GM21737 (cell line): ENCODE measurements around the gene NUDT8.
"Not testable (repeated sequence)": the region's sequence is repeated elsewhere in the genome, so short reads cannot be mapped to it uniquely, and the experiment has no call there.

ENCODE experiments used
- ATAC-seq: cut with Tn5 transposase; IDR thresholded peaks from one replicate; pipeline ENCODE4 v1.9.1; 2021; ENCODE audit warnings: mild to moderate bottlenecking, moderate library complexity; ENCODE audit not compliant: unreplicated experiment

Gene NUDT8

GRCh38 chr11:67662142-67662834, 32.6 kb upstream of the NUDT8 start:
- no peak for ATAC-seq

- not testable (repeated sequence) for ATAC-seq
Observed at GRCh38 chr11:67660752-67661151, 31.0 kb upstream of the NUDT8 start.

- not testable (repeated sequence) for ATAC-seq
Observed at GRCh38 chr11:67659651-67660165, 30.0 kb upstream of the NUDT8 start.

DNA sequence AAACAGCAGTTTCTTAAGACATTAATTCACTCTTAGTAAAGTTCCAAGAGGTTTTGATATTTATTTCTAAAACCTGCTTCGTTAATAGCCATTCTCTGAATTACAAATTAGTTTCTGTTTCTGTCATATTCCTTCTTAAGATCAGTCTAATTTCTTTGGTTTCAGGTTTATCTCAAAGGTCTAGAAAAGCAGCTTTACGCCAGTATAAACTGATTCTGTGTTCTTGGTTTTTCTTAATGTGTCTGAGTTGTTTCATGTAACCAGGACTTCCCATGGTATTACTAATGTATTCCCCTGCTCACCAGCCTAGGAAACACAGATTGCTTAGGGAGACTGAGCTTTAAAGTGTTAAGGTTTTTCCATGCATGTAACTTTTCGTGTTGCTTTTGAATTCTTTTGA, 27.6 kb upstream of the NUDT8 start:
- no peak for ATAC-seq

DNA sequence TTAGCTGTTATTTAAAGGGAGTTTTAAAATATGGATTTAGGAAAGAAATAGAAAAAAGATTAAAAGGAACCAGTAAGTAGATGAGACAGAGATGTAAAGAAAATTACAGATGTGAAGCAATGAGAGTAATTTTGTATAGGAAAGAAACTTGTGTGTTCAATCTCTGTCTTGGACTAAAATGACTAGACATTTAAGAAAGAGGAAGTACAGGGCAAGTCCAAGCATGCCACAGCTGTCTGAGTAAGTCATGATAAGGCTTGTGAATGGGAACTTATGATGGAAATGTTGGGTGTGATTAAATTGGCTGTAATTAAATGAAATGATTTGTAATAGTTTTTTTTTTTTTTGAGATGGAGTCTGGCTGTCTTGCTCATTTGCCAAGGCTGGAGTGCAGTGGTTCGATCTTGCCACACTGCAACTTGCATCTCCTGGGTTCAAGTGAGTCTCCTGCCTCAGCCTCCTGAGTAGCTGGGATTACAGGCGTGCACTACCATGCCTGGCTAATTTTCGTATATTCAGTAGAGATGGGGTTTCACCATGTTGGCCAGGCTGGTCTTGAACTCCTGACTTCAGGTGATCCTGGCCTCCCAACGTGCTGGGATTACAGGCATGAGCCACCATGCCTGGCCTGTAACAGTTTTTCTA, 26.7 kb upstream of the NUDT8 start:
- no peak for ATAC-seq

DNA sequence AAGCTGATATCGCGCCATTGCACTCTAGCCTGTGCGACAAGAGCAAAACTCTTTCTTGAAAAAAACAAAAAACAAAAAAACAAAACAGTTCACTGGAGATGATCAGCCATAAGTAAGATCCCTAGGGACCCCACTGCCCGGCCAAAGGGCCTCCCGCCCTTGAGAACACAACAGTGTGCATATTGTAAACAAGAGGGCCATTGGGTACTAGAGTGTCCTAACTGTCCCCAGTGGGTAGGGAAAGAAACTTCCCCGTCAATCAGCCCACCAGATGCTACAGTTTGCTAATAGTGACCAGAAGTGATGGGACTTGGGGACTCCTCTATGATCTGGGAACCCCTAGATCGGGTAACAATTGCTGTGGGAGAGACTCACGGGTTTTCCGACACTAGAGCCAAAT, 24.5 kb upstream of the NUDT8 start:
- no peak for ATAC-seq

DNA sequence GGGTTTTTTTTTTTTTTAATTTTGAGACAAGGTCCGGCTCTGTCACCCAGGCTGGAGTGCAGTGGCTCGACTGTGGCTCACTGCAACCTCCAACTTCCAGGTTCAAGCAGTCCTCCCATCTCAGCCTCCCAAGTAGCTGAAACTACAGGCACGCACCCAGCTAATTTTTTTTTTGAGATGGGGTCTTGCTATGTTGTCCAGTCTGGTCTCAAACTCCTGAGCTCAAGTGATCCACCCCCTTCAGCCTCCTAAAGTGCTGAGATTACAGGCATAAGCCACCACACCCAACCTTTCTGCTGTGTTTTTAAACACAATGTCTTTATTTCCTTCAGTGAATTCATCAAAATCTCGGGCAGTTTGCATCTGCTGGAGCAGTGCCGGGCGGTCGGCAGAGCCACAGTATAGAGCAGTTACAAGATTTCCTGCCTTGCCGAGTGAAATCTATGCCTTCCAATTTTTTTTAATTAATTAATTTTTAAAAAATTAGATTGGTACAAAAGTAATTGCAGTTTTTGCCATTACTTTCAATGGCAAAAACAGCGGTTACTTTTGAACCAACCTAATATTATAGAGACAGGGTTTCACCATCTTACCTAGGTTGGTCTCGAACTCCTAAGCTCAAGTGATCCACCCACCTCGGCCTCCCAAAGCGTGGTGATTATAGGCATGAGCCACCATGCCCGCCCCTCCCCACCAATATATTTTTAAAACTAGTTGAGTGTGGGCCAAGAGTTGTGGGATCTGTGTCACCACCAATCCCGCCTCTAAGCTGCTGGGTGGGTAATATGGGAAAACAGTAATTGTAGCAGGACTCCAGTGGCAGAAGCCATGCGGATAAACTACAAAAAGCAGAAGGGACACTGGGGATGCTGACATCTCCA, 23.5 kb upstream of the NUDT8 start:
- no peak for ATAC-seq

DNA sequence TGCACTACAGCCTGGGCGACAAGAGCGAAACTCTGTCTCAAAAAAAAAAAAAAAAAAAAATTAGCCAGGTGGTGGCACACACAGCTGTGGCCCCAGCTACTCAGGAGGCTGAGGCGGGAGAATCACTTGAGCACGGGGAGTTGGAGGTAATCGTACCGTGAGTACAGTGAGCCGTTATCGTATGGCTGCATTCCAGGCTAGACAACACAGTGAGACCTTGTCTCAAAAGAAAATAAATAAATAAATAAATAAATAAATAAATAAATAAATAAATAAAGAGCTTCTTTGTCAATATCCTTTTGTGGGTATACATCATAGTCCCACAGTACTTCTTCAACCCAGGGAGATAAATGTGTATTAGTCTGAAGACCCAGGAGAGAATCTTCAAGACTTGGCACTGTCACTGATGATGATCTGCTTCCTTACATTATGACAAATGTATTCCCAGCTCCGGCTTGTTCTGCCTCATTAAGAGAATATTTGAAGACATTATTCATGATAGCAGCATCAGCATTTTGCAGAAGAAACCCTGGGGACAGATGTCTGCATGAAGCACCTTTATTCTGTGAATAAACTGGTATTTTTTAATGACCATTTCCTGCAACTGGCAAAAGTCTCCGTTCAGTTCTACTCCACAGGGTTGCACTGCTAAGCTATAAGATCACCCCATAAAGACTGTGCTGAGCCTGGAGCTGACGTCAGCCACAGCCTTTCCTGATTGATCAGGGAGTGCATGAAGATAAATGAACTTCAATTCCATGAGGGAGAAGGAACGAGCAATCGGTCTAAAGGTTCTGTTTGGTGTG, 22.4 kb upstream of the NUDT8 start:
- ATAC-seq = no peak

- no peak for ATAC-seq
Observed at GRCh38 chr11:67649634-67650510, 20.1 kb upstream of the NUDT8 start.

GRCh38 chr11:67648796-67649613, 19.3 kb upstream of the NUDT8 start:
- no peak for ATAC-seq

DNA sequence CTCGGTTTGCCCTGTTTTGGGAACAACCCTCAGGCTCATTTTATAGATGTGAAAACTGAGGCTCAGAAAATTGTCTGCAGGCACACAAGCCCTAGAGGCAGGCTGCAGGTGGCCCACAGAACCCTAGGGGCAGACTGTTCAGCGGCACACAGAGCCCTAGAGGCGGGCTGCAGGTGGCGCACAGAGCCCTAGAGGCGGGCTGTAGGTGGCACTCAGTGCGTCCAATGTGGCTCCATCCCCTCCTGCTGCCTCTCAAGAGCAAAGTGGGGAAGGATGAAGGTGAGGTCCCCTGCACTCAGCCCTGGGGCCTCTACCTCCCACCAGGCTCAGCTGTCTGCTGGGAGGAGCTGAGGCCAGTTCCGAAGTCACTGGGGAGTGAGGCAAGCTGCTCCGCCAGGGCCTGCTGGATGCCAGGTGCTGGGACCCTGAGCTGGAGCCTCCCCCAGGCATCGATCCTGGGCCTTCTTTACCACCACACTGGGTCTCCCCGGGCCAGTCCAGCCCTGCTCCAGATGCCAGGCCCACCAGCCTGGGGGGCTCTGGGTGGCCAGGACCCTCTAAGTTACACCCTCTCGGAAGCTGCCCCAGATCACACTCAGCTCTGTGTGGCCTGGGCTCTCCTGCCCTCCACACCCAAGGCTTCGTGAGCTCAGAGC, 18.5 kb upstream of the NUDT8 start:
- ATAC-seq = peak; percentile 57

GRCh38 chr11:67647471-67647870, 17.7 kb upstream of the NUDT8 start:
- no peak for ATAC-seq

DNA sequence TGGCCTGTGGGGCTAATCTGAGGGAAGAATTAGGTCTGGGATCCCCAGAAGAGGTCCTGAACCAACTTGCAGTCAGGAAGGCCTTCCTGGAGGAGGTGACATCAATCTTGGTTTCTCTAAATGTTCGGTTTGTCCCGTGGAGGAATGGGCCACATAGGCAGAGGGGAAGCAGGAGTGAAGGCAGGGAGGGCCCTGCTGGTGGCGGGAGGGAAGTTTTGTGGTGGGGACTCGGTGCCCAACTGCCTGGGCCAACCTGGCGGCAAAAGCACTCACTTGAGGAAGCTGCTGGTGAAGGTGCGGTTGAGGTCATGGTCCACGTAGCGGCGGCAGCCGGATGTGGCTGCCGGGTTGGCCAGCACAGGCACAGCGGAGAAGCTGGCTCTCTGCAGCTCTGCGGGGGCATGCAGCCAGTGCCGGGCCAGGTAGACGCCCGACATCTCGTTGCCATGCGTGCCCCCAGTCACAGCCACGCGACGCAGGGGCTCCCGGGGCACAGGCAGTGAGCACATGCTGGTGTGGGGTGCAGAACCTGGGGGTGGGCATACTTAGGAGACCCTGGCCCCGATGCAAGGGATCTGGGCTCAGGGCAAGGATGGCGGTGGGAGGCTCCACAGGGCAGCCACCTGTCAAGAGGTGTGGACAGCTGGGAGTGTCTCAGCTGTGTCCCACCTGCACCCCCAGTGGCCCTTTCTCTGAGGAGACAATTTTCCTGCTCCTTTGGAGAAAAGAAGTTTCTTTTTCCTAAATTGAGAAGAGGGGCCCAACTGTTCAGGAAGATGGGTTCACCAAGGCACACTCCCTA, 17.0 kb upstream of the NUDT8 start:
- ATAC-seq = no peak

DNA sequence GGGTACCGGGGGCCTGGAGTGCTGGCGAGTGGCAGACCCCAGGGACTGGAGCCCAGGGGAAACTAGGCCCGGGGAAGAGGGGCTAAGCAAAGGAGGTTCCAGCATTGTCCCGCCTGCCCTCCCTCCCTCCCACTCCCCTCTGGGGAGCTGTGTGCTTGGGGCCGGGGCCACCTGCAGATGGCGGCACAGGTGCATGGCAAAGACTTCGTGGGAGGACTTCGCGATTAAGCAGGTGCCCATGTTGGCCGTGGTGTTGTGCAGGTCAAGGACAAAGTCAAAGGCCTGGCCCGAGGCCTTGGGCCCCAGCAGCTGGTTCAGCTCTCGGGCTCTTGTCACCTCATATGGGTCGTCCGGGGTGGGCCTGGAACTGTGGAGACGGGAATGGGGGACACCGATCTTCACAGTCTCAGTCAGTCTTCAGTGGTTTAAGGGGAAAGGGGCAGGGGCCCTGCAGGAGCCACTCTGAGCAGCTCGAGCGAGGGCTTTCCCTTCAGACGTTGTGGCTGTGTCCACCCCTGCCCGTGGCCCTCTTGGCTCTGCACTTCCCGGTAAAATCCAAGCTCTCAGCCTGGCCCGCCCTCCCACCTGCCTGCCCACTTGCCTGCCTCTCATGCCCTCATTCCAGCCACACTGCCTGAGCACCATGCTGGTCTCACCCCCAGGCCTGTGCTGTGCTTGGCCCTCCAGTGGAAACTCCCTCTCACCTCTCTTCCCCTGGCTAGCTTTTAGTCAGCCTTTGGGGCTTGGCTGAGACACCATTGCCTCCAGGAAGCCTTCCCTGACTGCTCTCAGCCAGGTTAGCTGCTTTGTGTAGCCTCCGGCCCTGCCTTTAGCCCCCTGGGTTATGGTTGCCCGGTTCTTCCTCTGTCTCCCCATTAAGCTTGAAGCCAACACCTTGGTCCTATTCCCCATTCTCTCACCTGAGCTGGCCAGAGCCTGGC, 16.1 kb upstream of the NUDT8 start:
- no peak for ATAC-seq

DNA sequence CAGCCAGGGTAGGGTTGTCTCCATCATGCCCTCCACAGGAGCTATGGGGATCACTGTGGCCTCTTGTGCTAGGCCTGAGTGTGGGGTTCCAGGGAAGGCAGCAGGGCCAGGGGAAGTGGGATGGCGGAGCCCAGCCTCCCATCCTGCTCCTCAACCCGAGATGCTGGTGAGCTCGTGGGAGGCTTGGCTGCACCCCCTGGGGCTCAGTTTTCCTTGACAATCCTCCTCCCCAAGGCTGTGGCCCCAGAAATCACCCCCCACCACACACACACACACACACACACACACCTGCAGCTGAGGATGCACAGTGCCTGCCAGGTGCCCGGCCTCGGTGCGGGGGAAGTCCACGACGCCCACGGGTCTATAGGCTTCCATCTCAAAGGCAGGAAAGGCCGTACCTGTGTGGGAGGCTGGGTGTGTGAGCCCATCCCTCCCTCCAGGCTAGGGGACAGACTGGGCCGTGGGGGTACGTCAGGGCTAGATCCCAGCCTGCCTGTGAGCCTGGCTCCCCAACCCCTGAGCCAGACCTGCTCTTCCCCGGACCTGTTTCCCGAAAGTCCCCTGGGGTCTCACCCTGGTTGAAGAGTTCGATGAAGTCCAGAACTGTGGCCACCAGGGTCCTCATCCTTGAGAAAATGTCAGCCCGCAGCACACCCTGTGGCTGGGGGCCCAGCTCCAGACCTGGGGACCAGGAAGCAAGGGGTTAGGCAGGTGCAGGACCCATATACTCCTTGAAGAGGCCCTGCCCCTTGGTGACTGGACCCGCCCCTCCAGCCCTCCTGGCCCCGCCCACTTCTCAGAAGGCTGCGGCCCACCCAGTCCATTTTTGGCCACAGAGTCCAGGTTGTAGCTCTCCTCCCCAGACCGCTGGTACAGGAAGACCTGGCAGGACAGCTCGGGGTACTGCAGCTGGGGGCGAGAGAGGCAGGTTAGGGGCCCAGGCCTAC, 15.0 kb upstream of the NUDT8 start:
- ATAC-seq = no peak
